Adipocyte (in vitro differentiated cells): ENCODE data around the gene ARMC3.
A peak's percentile ranks its signal among the peaks of the same experiment; 100 is the strongest.
"Not testable (repeated sequence)": the region's sequence is repeated elsewhere in the genome, so short reads cannot be mapped to it uniquely, and the experiment has no call there.

ENCODE experiments used
- DNase-seq: peaks from one replicate; pipeline ENCODE4 v3.0.0-alpha.2; 2015; ENCODE audit warnings: low read depth
- H3K27me3 ChIP-seq: replicated peaks from 2 replicates; pipeline ENCODE4 v1.7.0; 2013; ENCODE audit warnings: mild to moderate bottlenecking, low read length, moderate library complexity; ENCODE audit not compliant: control insufficient read depth, insufficient read depth
- H3K36me3 ChIP-seq: 2 replicates; pipeline ENCODE4 v1.7.0; 2013; ENCODE audit warnings: low read length, mild to moderate bottlenecking, moderate library complexity; ENCODE audit not compliant: control insufficient read depth, insufficient read depth, severe bottlenecking
- H3K4me1 ChIP-seq: 2 replicates; pipeline ENCODE4 v1.7.0; 2013; ENCODE audit warnings: mild to moderate bottlenecking, low read length, moderate library complexity; ENCODE audit not compliant: control insufficient read depth, insufficient read depth
- H3K4me3 ChIP-seq: 2 replicates; pipeline ENCODE4 v1.7.0; 2013; ENCODE audit warnings: mild to moderate bottlenecking, low read length, moderate library complexity
- H3K9ac ChIP-seq: 2 replicates; pipeline ENCODE4 v1.7.0; 2013; ENCODE audit warnings: mild to moderate bottlenecking, low read length, moderate library complexity
- H3K9me3 ChIP-seq: 2 replicates; pipeline ENCODE4 v1.7.0; 2013; ENCODE audit warnings: mild to moderate bottlenecking, low read length, moderate library complexity; ENCODE audit not compliant: control insufficient read depth

The ARMC3 gene, protein sequence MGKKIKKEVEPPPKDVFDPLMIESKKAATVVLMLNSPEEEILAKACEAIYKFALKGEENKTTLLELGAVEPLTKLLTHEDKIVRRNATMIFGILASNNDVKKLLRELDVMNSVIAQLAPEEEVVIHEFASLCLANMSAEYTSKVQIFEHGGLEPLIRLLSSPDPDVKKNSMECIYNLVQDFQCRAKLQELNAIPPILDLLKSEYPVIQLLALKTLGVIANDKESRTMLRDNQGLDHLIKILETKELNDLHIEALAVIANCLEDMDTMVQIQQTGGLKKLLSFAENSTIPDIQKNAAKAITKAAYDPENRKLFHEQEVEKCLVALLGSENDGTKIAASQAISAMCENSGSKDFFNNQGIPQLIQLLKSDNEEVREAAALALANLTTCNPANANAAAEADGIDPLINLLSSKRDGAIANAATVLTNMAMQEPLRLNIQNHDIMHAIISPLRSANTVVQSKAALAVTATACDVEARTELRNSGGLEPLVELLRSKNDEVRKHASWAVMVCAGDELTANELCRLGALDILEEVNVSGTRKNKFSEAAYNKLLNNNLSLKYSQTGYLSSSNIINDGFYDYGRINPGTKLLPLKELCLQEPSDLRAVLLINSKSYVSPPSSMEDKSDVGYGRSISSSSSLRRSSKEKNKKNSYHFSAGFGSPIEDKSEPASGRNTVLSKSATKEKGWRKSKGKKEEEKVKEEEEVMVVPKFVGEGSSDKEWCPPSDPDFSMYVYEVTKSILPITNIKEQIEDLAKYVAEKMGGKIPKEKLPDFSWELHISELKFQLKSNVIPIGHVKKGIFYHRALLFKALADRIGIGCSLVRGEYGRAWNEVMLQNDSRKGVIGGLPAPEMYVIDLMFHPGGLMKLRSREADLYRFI

DNA sequence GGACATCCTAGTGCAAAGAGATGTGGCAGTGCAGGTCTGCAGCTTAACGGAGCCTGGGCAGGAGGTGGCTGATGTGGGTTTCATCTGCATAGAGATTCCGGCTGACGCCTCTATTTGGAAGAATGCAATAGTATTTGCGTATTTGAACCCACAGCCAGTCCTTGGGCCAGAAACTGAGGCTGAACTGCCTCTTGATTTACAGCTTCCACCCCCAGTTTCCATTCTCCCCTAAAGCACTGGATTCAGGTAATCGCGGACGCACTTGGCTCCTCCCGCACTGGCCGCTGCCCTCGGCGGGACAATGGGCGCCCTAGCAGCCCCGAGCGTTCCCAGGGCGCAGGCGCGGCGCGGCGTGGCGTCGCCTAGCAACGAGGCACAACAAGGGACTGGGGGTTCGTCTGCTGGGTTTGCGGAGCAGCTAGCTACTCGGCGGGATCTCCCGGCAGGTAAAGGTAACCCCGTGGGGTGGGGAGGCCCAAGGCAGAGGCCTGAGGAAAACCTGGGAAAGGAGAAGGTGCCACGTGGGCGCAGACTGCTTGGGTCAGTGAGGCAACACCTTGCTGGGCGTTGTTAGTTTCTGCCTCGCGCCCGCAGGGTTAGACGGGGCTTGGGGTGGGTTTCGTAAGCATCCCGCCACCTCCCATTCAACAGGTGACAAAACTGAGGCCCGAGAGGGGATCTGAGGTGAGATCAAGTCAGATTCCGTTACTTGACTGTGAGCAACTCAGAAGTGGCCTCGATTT lies at the start of gene ARMC3:
Gene ARMC3, plus strand, starts transcription at position 393 of the 743 bp plus-strand sequence. CDS start 3,944 bp downstream, outside the sequence.
- H3K27me3 ChIP-seq = peaks cover 23% of the 10 kb centered on the region
- no peaks in the 10 kb centered on the region for H3K36me3 ChIP-seq
- DNase-seq = peak; percentile 29
- peak within 1 kb of the TSS; percentile 76 for H3K4me3 ChIP-seq
- H3K9me3 ChIP-seq = peaks cover 26% of the 10 kb centered on the region
- H3K4me1 ChIP-seq = peaks cover 16% of the 10 kb centered on the region
- H3K9ac ChIP-seq = peak within 1 kb of the TSS; percentile 3

DNA sequence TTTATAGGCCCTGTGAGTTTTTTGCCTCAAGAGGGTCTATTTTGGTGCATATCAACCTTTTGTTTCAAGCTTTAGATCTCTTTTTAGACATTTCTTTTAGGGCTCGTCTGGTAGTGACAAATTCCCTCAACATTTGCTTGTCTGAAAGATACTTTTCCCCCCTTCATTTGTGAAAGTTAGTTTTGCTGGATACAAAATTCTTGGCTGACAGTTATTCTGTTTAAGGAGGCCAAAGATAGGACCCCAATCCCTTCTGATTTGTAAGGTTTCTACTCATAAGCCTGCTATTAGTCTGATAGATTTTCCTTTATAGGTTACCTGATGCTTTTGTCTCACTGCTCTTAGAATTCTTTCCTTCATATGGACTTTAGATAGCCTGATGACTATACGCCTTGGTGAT lies 36.1 kb upstream of the ARMC3 start:
- Histone ChIP-seq H3K36me3 (no peaks in the 10 kb centered on the region), H3K4me3 (no peak overlapping the region), H3K9ac (no peak overlapping the region), H3K4me1 (no peaks in the 10 kb centered on the region), H3K9me3 (peaks cover 26% of the 10 kb centered on the region), H3K27me3 (peaks cover 5% of the 10 kb centered on the region)
- DNase-seq = no peak

DNA sequence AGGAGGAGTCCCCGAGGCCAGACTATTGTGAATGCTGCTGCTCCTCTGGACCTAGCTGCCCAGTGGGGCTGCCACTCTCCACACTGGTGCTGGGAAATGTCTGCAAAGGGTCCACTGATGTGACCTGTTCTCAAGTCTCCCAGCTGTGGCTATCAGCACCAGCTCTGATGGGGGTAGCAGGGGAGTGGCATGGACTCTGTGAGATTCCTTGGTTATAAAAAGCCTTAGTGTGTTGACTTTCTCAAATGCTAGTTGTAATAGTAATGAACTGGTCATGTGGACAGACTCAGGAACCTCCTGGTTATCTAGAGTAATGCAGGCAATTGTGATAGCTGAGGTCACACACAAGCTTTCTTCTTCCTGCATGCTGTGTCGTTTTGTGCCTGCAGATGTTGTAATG lies 34.1 kb upstream of the ARMC3 start:
- Histone ChIP-seq H3K27me3 (peaks cover 5% of the 10 kb centered on the region), H3K4me1 (no peaks in the 10 kb centered on the region), H3K9ac (no peak overlapping the region), H3K9me3 (peaks cover 26% of the 10 kb centered on the region), H3K4me3 (no peak overlapping the region), H3K36me3 (no peaks in the 10 kb centered on the region)
- DNase-seq = no peak

DNA sequence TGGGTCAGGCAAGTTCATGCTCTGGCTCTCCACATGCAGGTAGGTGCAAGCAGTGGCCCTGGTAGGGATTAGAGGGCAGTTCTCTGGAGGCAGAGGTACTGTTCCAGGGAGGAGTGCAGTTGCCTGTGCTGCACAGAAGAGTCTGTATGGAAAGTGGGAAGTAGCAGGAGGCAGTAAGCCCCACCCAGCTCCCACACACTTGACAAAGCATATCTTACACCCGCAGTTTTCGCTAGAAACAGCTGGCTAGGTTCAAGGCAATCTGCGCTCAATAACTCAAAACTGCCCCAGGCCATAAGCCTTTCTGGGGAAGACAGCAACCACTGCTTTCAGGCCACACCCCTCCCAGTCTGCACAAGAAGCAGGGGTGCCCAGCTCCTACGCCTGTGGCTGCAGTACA lies 33.1 kb upstream of the ARMC3 start:
- peaks cover 31% of the 10 kb centered on the region for H3K9me3 ChIP-seq
- H3K4me3 ChIP-seq = no peak overlapping the region
- peak; percentile 14 for DNase-seq
- H3K36me3 ChIP-seq = no peaks in the 10 kb centered on the region
- no peaks in the 10 kb centered on the region for H3K4me1 ChIP-seq
- no peak overlapping the region for H3K9ac ChIP-seq
- H3K27me3 ChIP-seq = peaks cover 5% of the 10 kb centered on the region

DNA sequence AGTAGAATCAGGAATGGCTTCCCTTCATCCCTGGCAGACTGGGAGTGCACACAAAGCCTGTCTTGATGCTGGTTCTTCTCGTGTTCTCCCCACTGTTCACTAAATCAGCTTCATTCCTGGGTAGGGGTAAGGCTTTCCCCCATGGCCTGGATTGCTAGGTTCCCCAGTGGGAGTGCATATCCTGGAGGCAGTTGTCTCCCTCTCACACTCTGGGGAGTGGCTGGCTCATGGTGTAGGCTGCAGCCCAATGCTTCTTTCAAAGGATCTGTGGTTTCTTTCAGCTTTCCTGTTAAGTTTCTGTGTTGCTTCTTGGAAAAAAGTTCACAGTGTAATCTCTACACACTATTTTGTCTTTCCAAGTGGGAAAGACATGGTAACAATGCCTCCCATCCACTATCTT lies 32.6 kb upstream of the ARMC3 start:
- Histone ChIP-seq H3K4me1 (no peaks in the 10 kb centered on the region), H3K9ac (no peak overlapping the region), H3K9me3 (peaks cover 36% of the 10 kb centered on the region), H3K4me3 (no peak overlapping the region), H3K27me3 (peaks cover 5% of the 10 kb centered on the region), H3K36me3 (no peaks in the 10 kb centered on the region)
- no peak for DNase-seq

DNA sequence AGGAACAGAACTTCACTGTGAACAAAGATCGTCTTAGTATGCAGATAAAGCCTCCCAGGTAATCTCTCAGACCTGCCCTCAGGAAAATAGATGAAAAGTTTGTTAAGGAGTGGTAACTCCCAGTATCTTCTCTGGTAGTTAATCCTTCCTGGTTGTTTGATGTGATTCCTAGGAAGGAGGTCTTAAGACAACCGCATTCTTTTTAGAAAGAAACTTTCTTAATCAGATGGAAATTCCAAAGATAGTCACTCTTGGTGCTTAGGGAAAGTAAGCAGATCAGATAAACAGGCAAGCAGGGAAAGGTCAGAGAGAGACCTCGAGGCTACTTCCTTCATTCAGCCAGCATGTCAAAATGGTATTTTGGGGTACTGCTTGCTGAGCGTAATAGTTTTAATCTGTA lies 30.5 kb upstream of the ARMC3 start:
- Histone ChIP-seq H3K36me3 (no peaks in the 10 kb centered on the region), H3K4me1 (no peaks in the 10 kb centered on the region)
- DNase-seq = no peak

DNA sequence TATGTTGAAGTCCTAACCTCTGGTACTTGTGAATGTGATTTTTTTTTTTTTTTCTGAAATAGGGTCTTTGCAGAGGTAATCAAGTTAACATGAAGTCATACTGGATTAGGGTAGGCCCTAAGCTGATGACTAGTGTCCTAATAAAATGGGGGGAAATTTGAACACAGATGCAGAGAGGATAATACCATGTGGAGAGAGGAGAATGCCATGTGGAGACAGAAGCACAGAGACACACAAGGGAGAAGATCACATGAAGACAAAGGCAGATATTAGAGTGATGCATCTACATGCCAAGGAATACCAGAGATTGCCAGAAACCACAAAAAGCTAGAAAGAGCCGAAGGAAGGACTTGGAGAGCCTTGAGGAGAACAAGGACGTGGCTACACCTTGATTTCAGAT lies 28.5 kb upstream of the ARMC3 start:
- H3K9ac ChIP-seq = no peak overlapping the region
- peaks cover 15% of the 10 kb centered on the region for H3K9me3 ChIP-seq
- DNase-seq = no peak
- H3K4me1 ChIP-seq = no peaks in the 10 kb centered on the region
- H3K36me3 ChIP-seq = no peaks in the 10 kb centered on the region
- no peak overlapping the region for H3K4me3 ChIP-seq
- peaks cover 5% of the 10 kb centered on the region for H3K27me3 ChIP-seq

More for the DNA sequence above, 30.5 kb upstream of the ARMC3 start:
- H3K9me3 ChIP-seq = peaks cover 26% of the 10 kb centered on the region
- no peak overlapping the region for H3K9ac ChIP-seq
- H3K27me3 ChIP-seq = peaks cover 5% of the 10 kb centered on the region
- no peak overlapping the region for H3K4me3 ChIP-seq

DNA sequence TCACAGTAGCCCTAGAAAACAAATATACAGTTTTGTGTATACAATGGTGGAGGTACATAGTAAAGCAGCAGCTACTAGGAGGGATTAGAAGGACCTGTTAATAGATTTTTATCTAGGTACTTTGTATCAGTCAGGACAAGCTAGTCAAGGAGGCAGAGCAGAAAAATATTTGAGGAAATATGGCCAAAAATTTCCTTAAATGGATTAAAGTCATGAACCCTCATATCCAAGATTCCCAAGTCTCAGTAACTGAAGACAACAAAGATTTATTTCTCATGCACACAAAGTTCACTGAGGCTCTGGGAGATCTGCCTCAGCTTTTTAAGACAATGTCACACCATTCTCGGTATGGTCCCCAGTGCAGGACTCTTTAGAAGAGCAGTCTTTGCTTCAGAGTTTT lies 28.1 kb upstream of the ARMC3 start:
- Histone ChIP-seq H3K4me3 (no peak overlapping the region), H3K9me3 (peaks cover 15% of the 10 kb centered on the region), H3K9ac (no peak overlapping the region), H3K27me3 (peaks cover 5% of the 10 kb centered on the region), H3K4me1 (no peaks in the 10 kb centered on the region), H3K36me3 (no peaks in the 10 kb centered on the region)
- DNase-seq = no peak

DNA sequence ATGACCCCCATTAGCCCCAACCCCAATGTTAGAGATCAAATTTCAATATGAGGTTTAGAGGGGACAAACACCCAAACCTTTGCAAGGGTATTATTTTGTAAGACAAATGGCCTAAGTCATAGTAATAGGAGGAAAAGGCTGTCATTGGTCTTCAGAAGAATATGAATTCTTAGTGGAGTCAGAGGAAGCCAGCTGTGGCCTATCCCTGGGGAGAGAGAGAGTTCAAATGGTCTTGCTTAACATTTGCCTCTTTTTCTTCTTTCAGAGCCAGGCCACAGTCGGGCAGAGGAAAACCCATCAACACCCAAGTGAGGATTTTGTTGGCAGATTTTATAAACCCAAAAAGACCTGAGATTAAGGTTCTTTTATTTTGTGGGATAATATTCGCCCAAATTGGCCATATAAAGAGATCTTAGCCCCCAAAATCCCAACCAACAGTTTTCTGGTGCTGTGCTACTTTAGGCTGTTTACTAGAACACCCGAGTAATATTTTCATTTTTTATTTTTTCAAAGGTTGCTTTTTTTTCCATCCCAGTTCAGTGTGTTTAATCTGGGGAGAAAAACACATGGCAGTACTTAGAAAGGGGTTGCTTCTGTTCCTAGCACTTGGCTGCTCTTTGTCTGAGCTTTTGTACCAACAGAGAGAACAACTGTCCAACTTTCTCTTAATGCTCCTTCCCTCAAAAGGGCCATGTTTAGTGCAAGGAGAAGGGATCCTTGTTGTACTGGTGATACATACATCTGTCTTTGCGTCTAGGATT lies 26.8 kb upstream of the ARMC3 start:
- DNase-seq = no peak
- Histone ChIP-seq H3K27me3 (no peaks in the 10 kb centered on the region), H3K9ac (no peak overlapping the region), H3K4me1 (no peaks in the 10 kb centered on the region), H3K36me3 (no peaks in the 10 kb centered on the region), H3K4me3 (no peak overlapping the region), H3K9me3 (peaks cover 15% of the 10 kb centered on the region)

DNA sequence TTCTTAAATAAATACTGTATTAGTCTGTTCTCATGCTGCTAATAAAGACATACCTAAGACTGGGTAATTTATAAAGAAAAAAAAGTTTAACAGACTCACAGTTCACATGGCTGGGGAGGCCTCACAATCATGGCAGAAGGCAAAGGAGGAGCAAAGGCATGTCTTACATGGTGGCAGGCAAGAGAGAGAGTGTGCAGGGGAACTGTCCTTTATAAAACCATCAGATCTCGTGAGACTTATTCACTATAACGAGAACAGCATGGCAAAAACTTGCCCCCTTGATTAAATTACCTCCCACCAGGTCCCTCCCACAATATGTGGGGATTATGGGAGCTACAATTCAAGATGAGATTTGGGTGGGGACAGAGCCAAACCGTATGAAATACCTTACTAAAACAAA lies 25.7 kb upstream of the ARMC3 start:
- H3K4me3 ChIP-seq = not testable (repeated sequence)

More for the DNA sequence above, 25.7 kb upstream of the ARMC3 start:
- DNase-seq, H3K4me1 ChIP-seq, H3K36me3 ChIP-seq, H3K9ac ChIP-seq, H3K27me3 ChIP-seq: not testable (repeated sequence)
- H3K9me3 ChIP-seq = peaks cover 15% of the 10 kb centered on the region
